Sigmoid colon (tissue), 4 donors: Measurements from ENCODE around the gene F3.

Experiments used
- POLR2AphosphoS5 ChIP-seq, 4 donors: sonication (generic); formaldehyde crosslinking; IDR thresholded peaks; one replicate each; pipeline ENCODE4 v1.6.1; 2017; ENCODE audit warnings: antibody characterized with exemption in 4 of 4
- TF ChIP-seq, protein P1 (sequence below), 4 experiments: fragments of 450-650 bp in 3 of 4; fragments of 200-600 bp in 1 of 4; IDR thresholded peaks; one replicate each; pipeline ENCODE4 v1.5.1; 2016 to 2019; ENCODE audit warnings: antibody characterized with exemption in 4 of 4, mild to moderate bottlenecking in 3 of 4, moderate library complexity in 2 of 4

DNA sequence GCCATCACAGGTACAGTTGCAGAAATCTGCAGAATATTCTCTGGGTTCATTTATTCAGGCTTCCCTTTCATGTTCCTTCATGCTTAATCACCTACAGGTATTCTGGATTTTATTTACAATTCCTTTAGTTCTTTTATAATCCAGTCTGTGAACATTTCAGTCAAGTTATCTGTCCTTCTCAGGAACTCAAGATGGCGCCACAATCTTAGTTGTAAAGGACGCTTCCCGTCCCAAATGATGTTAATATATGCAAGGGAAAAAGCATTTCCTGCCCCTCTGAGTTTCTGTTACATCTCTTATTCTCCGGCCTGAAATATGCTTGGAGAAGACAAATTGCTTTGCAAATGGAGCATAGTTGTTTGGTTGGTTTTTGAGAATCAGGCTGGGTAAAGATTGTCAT is 19.3 kb downstream of the F3 start:
- TF ChIP-seq, protein P1, sequence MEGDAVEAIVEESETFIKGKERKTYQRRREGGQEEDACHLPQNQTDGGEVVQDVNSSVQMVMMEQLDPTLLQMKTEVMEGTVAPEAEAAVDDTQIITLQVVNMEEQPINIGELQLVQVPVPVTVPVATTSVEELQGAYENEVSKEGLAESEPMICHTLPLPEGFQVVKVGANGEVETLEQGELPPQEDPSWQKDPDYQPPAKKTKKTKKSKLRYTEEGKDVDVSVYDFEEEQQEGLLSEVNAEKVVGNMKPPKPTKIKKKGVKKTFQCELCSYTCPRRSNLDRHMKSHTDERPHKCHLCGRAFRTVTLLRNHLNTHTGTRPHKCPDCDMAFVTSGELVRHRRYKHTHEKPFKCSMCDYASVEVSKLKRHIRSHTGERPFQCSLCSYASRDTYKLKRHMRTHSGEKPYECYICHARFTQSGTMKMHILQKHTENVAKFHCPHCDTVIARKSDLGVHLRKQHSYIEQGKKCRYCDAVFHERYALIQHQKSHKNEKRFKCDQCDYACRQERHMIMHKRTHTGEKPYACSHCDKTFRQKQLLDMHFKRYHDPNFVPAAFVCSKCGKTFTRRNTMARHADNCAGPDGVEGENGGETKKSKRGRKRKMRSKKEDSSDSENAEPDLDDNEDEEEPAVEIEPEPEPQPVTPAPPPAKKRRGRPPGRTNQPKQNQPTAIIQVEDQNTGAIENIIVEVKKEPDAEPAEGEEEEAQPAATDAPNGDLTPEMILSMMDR (IDR thresholded peaks at IDR 0.05), result peak in 3 of 4 experiments; percentile 38 to 57 (median 39)
- no peak for TF ChIP-seq POLR2AphosphoS5 (IDR thresholded peaks at IDR 0.05)
